GM23338 (cell line): Measurements from ENCODE around the gene DNAI1.

ENCODE experiments used
- CREB1 ChIP-seq: fragments of 250-450 bp; sonication (Bioruptor Pico); IDR thresholded peaks from 2 replicates; pipeline ENCODE4 v1.5.0; 2020; ENCODE audit warnings: low read depth, mild to moderate bottlenecking, moderate library complexity
- ETS1 ChIP-seq: IDR thresholded peaks from 2 replicates; pipeline ENCODE4 v1.6.1; 2016; ENCODE audit warnings: antibody characterized with exemption
- EZH2 ChIP-seq: fragments of 200-600 bp; sonication (generic); IDR thresholded peaks from one replicate; pipeline ENCODE4 v1.8.0; 2017; ENCODE audit warnings: antibody characterized with exemption, mild to moderate bottlenecking, low read depth; ENCODE audit not compliant: unreplicated experiment
- EZH2phosphoT487 ChIP-seq: fragments of 200-600 bp; sonication (generic); IDR thresholded peaks from one replicate; pipeline ENCODE4 v1.8.1; 2018; ENCODE audit warnings: antibody characterized with exemption; ENCODE audit not compliant: unreplicated experiment
- JUNB ChIP-seq: IDR thresholded peaks from one replicate; pipeline ENCODE4 v1.6.1; 2016; ENCODE audit warnings: antibody characterized with exemption; ENCODE audit not compliant: unreplicated experiment
- NANOG ChIP-seq: IDR thresholded peaks from 2 replicates; pipeline ENCODE4 v1.6.1; 2016; ENCODE audit warnings: antibody characterized with exemption, borderline replicate concordance
- POLR2AphosphoS5 ChIP-seq: IDR thresholded peaks from 2 replicates; pipeline ENCODE4 v1.6.1; 2016; ENCODE audit warnings: antibody characterized with exemption, low read depth
- STAT1 ChIP-seq: IDR thresholded peaks from one replicate; pipeline ENCODE4 v1.6.1; 2016; ENCODE audit warnings: antibody characterized with exemption; ENCODE audit not compliant: unreplicated experiment
- ZNF114 ChIP-seq: fragments of 250-450 bp; sonication (Bioruptor Pico); IDR thresholded peaks from 2 replicates; pipeline ENCODE4 v1.5.0; 2020; ENCODE audit warnings: mild to moderate bottlenecking, moderate library complexity
- ZNF462 ChIP-seq: fragments of 250-450 bp; sonication (Bioruptor Pico); IDR thresholded peaks from 2 replicates; pipeline ENCODE4 v1.5.0; 2020; ENCODE audit warnings: mild to moderate bottlenecking, moderate library complexity
- TF ChIP-seq, protein P1 (sequence below), 2 experiments: fragments of 200-600 bp in 1 of 2; sonication (generic) in 1 of 2; conservative IDR thresholded peaks; 2 replicates each; pipeline versions ENCODE4 v1.5.1 to v1.6.1; 2016 to 2017; ENCODE audit warnings: antibody characterized with exemption in 2 of 2, low read depth in 2 of 2, mild to moderate bottlenecking in 2 of 2, moderate library complexity in 1 of 2
- TF ChIP-seq, protein P2 (sequence below): IDR thresholded peaks from one replicate; pipeline ENCODE4 v1.6.1; 2018; ENCODE audit warnings: antibody characterized with exemption; ENCODE audit not compliant: unreplicated experiment

DNA sequence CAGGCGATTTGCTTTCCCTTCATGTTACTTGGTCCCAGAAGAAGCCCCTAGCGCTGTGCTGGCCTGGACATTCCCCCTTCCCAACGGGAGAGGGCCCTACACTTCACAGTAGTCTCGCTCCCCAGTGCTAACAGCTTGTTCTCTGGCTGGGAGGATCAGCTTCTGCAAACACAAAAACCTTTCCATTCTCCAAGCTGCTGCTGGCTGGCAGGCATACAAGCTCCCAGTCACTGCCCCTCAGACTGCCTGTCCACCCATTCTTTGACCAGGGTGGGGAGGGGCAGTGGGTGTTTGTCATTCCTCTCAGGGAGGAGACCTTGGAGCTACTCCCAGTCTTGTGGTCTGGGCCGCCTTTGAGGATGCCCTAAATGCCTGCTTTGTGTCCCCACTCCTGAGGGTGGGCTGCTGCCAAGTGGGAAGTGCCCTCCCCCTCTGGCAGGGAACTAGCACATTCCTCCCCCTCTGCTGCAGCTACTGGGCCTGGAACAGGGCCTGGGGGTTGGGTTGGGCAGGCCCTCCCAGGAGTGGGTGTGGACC is 43.4 kb downstream of the DNAI1 start:
- TF ChIP-seq, protein P1, sequence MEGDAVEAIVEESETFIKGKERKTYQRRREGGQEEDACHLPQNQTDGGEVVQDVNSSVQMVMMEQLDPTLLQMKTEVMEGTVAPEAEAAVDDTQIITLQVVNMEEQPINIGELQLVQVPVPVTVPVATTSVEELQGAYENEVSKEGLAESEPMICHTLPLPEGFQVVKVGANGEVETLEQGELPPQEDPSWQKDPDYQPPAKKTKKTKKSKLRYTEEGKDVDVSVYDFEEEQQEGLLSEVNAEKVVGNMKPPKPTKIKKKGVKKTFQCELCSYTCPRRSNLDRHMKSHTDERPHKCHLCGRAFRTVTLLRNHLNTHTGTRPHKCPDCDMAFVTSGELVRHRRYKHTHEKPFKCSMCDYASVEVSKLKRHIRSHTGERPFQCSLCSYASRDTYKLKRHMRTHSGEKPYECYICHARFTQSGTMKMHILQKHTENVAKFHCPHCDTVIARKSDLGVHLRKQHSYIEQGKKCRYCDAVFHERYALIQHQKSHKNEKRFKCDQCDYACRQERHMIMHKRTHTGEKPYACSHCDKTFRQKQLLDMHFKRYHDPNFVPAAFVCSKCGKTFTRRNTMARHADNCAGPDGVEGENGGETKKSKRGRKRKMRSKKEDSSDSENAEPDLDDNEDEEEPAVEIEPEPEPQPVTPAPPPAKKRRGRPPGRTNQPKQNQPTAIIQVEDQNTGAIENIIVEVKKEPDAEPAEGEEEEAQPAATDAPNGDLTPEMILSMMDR (conservative IDR thresholded peaks at IDR 0.05; ENCODE audit: low read depth in 2 of 2): peak in 1 of 2 experiments; percentile 62; a peak in 2 of 4 replicates
- TF ChIP-seq POLR2AphosphoS5 (no peak), EZH2 (no peak), CREB1 (CRISPR knock-in tag) (no peak), NANOG (no peak), EZH2phosphoT487 (no peak), ETS1 (no peak), STAT1 (no peak), ZNF462 (CRISPR knock-in tag) (no peak), ZNF114 (CRISPR knock-in tag) (no peak), JUNB (no peak)
- TF ChIP-seq, protein P2, sequence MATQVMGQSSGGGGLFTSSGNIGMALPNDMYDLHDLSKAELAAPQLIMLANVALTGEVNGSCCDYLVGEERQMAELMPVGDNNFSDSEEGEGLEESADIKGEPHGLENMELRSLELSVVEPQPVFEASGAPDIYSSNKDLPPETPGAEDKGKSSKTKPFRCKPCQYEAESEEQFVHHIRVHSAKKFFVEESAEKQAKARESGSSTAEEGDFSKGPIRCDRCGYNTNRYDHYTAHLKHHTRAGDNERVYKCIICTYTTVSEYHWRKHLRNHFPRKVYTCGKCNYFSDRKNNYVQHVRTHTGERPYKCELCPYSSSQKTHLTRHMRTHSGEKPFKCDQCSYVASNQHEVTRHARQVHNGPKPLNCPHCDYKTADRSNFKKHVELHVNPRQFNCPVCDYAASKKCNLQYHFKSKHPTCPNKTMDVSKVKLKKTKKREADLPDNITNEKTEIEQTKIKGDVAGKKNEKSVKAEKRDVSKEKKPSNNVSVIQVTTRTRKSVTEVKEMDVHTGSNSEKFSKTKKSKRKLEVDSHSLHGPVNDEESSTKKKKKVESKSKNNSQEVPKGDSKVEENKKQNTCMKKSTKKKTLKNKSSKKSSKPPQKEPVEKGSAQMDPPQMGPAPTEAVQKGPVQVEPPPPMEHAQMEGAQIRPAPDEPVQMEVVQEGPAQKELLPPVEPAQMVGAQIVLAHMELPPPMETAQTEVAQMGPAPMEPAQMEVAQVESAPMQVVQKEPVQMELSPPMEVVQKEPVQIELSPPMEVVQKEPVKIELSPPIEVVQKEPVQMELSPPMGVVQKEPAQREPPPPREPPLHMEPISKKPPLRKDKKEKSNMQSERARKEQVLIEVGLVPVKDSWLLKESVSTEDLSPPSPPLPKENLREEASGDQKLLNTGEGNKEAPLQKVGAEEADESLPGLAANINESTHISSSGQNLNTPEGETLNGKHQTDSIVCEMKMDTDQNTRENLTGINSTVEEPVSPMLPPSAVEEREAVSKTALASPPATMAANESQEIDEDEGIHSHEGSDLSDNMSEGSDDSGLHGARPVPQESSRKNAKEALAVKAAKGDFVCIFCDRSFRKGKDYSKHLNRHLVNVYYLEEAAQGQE: no peak
